ENCODE results near the gene WDFY4. TPM values are rescaled to one million over a fixed set of nuclear protein-coding genes. Genes with fewer than 3 reads are reported as not detected.

Gene WDFY4
- total RNA-seq, 1 experiment from 2014 or later: not detected

- DNase-seq: no peak
- Histone ChIP-seq H2AK5ac (ENCODE audit: insufficient read length, low read length) (no peak overlapping the region), H3K14ac (ENCODE audit: insufficient read depth, low read length) (no peak overlapping the region), H3K23me2 (ENCODE audit: insufficient read length, low read depth, low read length, poor library complexity, severe bottlenecking) (no peaks in the 10 kb centered on the region), H3K27ac (ENCODE audit: insufficient read length, low read depth, low read length) (no peak overlapping the region), H2BK120ac (ENCODE audit: low read depth, low read length, poor library complexity, severe bottlenecking) (no peak overlapping the region), H3K18ac (ENCODE audit: insufficient read length, low read depth, low read length) (no peak overlapping the region), H3K27me3 (ENCODE audit: insufficient read depth, low read length) (no peaks in the 10 kb centered on the region), H2BK15ac (ENCODE audit: low read depth, low read length) (no peak overlapping the region), H4K8ac (replicated peaks; ENCODE audit: insufficient read length, low read depth, low read length) (no peak overlapping the region), H3K4me2 (ENCODE audit: insufficient read depth, insufficient read length, low read length) (no peak overlapping the region), H2BK12ac (ENCODE audit: insufficient read length, low read depth, low read length) (no peak overlapping the region), H3K56ac (ENCODE audit: insufficient read length, low read depth, low read length) (no peak overlapping the region), H3K4me1 (ENCODE audit: insufficient read depth, low read length) (peaks cover 3% of the 10 kb centered on the region; the same call in 1 of the 2 replicates), H3K9me3 (ENCODE audit: control insufficient read depth, low read depth, low read length) (no peaks in the 10 kb centered on the region), H2BK20ac (ENCODE audit: low read depth, low read length, poor library complexity, severe bottlenecking) (no peak overlapping the region), H4K5ac (ENCODE audit: insufficient read length, low read depth, low read length) (no peak overlapping the region), H3K79me2 (ENCODE audit: insufficient read depth, low read length) (no peaks in the 10 kb centered on the region), H3K79me1 (ENCODE audit: insufficient read depth, low read depth, low read length, poor library complexity, severe bottlenecking) (no peaks in the 10 kb centered on the region), H3K23ac (ENCODE audit: insufficient read length, low read depth, low read length) (no peak overlapping the region), H3K4ac (ENCODE audit: low read depth, low read length) (no peak overlapping the region), H3T11ph (ENCODE audit: low read length) (no peak overlapping the region), H2BK5ac (ENCODE audit: insufficient read length, low read length) (no peak overlapping the region), H2AFZ (ENCODE audit: low read length) (no peak overlapping the region), H4K20me1 (ENCODE audit: control insufficient read depth, insufficient read depth, insufficient read length) (no peaks in the 10 kb centered on the region), H3K9ac (ENCODE audit: extremely low read depth, insufficient read length, low read length) (no peak overlapping the region), H4K91ac (ENCODE audit: insufficient read length, low read depth, low read length) (no peak overlapping the region)
- no peak for TF ChIP-seq CTCF (conservative IDR thresholded peaks at IDR 0.05)
- Mint-ChIP-seq H3K36me3 (ENCODE audit: insufficient read depth in 1 of 3, low read depth in 3 of 3) (no peaks in the 10 kb centered on the region; a peak in 2 of 7 replicates), H3K27ac (0 out of 7 replicates have a peak overlapping the region, but pooled peaks of 1 of the 3 experiments have one; percentile 18), H3K4me3 (no peak overlapping the region), H3K27me3 (ENCODE audit: low read depth) (no peaks in the 10 kb centered on the region; the same call in 1 of the 2 replicates), H3K9me3 (peaks cover 0 to 4% of the 10 kb centered on the region in 2 experiments; a peak in 2 of 5 replicates), H3K4me1 (peaks cover 3 to 9% of the 10 kb centered on the region in 2 experiments; a peak in 3 of 4 replicates)
- WGBS (ENCODE audit: extremely low coverage, insufficient read length, low lambda C conversion rate): no CpG with 5 or more reads among the region's 4 CpGs
Observed at GRCh38 chr10:48883701-48884100, 199.0 kb downstream of the WDFY4 start.

Data from H9 (cell line).